DND-41 (cell line): ENCODE results near the gene ZNF428.
A peak's percentile ranks its signal among the peaks of the same experiment; 100 is the strongest.

Experiments used
- ATAC-seq: fragments of 200-7000 bp; cut with Tn5 transposase; 3 replicates; pipeline ENCODE4 v1.9.1; 2021; ENCODE audit warnings: low read depth; ENCODE audit not compliant: insufficient read depth
- DNase-seq: peaks from one replicate; pipeline ENCODE4 v3.0.0-alpha.2; 2020
- H2AFZ ChIP-seq: 2 replicates; pipeline ENCODE4 v1.6.0; 2012; ENCODE audit warnings: low read depth, low read length
- H3K27ac ChIP-seq: 2 replicates; pipeline ENCODE4 v1.5.1; 2012; ENCODE audit warnings: low read length, inconsistent platforms
- H3K27me3 ChIP-seq: fragments of 200-600 bp; sonication (generic); 2 replicates; pipeline ENCODE4 v1.6.0; 2012; ENCODE audit warnings: low read length, mild to moderate bottlenecking, inconsistent platforms; ENCODE audit not compliant: insufficient read depth, poor library complexity
- H3K36me3 ChIP-seq: 2 replicates; pipeline ENCODE4 v1.5.1; 2012; ENCODE audit warnings: low read length, inconsistent platforms; ENCODE audit not compliant: insufficient read depth
- H3K4me1 ChIP-seq: 2 replicates; pipeline ENCODE4 v1.5.1; 2012; ENCODE audit warnings: mild to moderate bottlenecking, low read length; ENCODE audit not compliant: insufficient read depth
- H3K4me2 ChIP-seq: 2 replicates; pipeline ENCODE4 v1.6.0; 2012; ENCODE audit warnings: mild to moderate bottlenecking, moderate library complexity, low read length, inconsistent platforms; ENCODE audit not compliant: insufficient read depth
- H3K4me3 ChIP-seq, 2 experiments: fragments of 200-600 bp in 1 of 2; shearing (Covaris generic) in 1 of 2; 2 replicates each; pipeline ENCODE4 v1.5.1; 2012 to 2016; ENCODE audit warnings: inconsistent platforms in 2 of 2, low read length in 2 of 2, mild to moderate bottlenecking in 2 of 2, low read depth in 1 of 2, moderate library complexity in 1 of 2
- H3K79me2 ChIP-seq: 2 replicates; pipeline ENCODE4 v1.6.0; 2012; ENCODE audit warnings: low read length, inconsistent platforms; ENCODE audit not compliant: insufficient read depth
- H3K9ac ChIP-seq: 2 replicates; pipeline ENCODE4 v1.6.0; 2012; ENCODE audit warnings: low read depth, mild to moderate bottlenecking, inconsistent platforms, low read length, moderate library complexity
- H3K9me3 ChIP-seq: 2 replicates; pipeline ENCODE4 v1.5.1; 2012; ENCODE audit warnings: low read length, moderate library complexity, mild to moderate bottlenecking, inconsistent platforms; ENCODE audit not compliant: insufficient read depth, severe bottlenecking
- H4K20me1 ChIP-seq: 2 replicates; pipeline ENCODE4 v1.6.0; 2012; ENCODE audit warnings: low read length; ENCODE audit not compliant: insufficient read depth
- EZH2 ChIP-seq: IDR thresholded peaks from 3 replicates; pipeline ENCODE4 v1.6.1; 2012; ENCODE audit warnings: borderline replicate concordance, low read depth, mild to moderate bottlenecking, moderate library complexity, low read length, inconsistent platforms; ENCODE audit not compliant: severe bottlenecking
- TF ChIP-seq, protein P1 (sequence below): IDR thresholded peaks from 2 replicates; pipeline ENCODE4 v1.5.1; 2012; ENCODE audit warnings: borderline replicate concordance, low read length, moderate library complexity, mild to moderate bottlenecking; ENCODE audit not compliant: poor library complexity, severe bottlenecking; ENCODE audit errors: extremely low read depth

Gene ZNF428

DNA sequence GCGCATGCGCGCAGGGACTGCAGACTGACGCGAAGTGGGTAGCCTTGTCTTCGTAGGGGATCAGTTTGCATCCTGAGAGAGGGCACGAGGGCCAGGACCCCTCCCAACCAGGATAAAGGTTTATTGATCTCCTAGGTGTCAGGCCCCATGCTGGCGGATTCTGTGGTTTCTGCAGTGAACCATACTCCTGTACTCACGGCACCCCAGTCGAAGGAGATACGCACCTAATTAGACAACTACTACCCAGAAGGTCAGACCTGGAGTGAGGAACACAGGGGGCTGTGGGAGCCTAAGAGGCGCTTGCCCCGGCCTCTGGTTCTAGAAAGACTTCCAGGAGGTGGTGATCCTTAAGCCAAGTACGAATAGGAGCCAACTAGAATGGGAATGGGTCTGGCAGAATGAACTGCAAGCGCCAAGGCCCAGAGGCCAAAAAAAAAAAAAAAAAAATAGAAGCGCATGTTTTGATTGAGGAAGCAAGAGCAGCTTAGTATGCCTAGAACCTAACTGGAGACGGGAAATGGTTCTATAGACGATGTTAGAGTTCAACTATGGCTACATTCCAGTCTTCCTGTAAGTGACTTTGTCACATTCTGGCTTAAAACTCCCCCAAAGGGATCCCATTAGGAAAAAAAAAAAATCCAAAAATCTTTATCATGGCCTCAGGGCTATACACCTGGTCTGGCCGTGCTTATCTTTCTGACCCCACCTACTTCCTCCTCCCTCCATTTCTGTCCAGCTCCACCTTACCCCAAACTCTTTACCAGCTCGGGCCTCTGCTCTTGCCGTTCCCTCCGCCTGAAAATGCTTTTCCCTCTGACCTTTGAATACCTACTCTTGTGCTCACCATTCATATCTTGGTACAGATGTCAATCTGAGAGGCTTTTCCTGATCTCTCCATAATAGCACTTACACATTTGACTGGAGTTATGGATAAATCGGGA is 902 bp upstream of the ZNF428 start:
- Histone ChIP-seq H3K4me3 (peak overlapping the region; percentile 72 to 94; a peak in 3 of 4 replicates), H4K20me1 (peaks cover 15% of the 10 kb centered on the region; the same call in 1 of the 2 replicates), H3K27ac (peak overlapping the region; percentile 99), H2AFZ (peak overlapping the region; percentile 98), H3K27me3 (no peaks in the 10 kb centered on the region), H3K79me2 (peaks cover 43% of the 10 kb centered on the region), H3K4me2 (peak overlapping the region; percentile 86), H3K36me3 (no peaks in the 10 kb centered on the region; the same call in 1 of the 2 replicates), H3K9ac (peak overlapping the region; percentile 91), H3K9me3 (no peaks in the 10 kb centered on the region), H3K4me1 (peaks cover 38% of the 10 kb centered on the region)
- TF ChIP-seq, protein P1, sequence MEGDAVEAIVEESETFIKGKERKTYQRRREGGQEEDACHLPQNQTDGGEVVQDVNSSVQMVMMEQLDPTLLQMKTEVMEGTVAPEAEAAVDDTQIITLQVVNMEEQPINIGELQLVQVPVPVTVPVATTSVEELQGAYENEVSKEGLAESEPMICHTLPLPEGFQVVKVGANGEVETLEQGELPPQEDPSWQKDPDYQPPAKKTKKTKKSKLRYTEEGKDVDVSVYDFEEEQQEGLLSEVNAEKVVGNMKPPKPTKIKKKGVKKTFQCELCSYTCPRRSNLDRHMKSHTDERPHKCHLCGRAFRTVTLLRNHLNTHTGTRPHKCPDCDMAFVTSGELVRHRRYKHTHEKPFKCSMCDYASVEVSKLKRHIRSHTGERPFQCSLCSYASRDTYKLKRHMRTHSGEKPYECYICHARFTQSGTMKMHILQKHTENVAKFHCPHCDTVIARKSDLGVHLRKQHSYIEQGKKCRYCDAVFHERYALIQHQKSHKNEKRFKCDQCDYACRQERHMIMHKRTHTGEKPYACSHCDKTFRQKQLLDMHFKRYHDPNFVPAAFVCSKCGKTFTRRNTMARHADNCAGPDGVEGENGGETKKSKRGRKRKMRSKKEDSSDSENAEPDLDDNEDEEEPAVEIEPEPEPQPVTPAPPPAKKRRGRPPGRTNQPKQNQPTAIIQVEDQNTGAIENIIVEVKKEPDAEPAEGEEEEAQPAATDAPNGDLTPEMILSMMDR, result no peak
- no peak for TF ChIP-seq EZH2
- no peak for DNase-seq
- ATAC-seq, result no peak

DNA sequence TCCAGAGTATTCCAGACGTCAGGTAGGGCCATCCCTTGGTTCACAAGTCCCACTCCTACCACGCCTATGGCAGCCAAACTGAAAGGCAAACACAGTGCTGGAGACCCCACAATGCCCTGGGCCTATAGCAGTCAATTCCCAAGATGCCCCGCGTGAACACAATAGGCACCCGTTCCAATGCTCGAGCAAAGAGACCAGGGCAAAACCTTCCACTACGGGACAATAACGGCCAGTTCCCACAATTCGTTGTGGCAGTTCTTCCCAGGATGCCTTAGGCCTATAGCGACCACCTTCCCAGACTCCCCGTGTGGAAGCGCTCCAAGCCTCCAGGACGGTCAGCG is 538 bp downstream of the ZNF428 start:
- ATAC-seq, result peak; percentile 67
- TF ChIP-seq, protein P1, result no peak
- TF ChIP-seq EZH2, result no peak
- peak; percentile 82 for DNase-seq
- peak overlapping the region; percentile 99 for H3K27ac ChIP-seq
- H3K36me3 ChIP-seq, result peaks cover 5% of the 10 kb centered on the region
- peak overlapping the region; percentile 98 for H2AFZ ChIP-seq
- peak overlapping the region; percentile 91 for H3K9ac ChIP-seq
- peak overlapping the region; percentile 86 for H3K4me2 ChIP-seq
- peaks cover 57% of the 10 kb centered on the region for H3K79me2 ChIP-seq
- no peaks in the 10 kb centered on the region for H3K9me3 ChIP-seq
- no peaks in the 10 kb centered on the region for H3K27me3 ChIP-seq
- H3K4me1 ChIP-seq, result peaks cover 38% of the 10 kb centered on the region
- H4K20me1 ChIP-seq, result peaks cover 25% of the 10 kb centered on the region; the same call in 1 of the 2 replicates
- H3K4me3 ChIP-seq, result peak overlapping the region; percentile 72 to 94

DNA sequence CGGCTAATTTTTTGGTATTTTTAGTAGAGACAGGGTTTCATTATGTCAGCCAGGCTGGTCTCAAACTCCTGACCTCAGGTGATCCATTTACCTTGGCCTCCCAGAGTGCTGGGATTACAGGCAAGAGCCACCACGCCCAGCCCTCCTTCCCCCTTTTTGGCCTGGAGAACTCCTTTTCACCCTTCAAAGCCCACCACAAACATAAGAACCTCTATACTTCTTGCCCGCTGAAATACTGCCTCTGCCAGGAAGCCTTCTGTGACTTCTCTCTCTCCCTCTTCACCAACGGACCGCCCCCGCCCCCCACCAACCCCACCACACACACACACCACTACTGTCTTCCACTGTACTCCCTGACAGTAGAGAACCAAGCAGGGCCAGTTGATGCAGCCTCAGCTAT is 2.5 kb downstream of the ZNF428 start:
- peaks cover 38% of the 10 kb centered on the region for H3K4me1 ChIP-seq
- no peak overlapping the region for H2AFZ ChIP-seq
- H3K9ac ChIP-seq, result no peak overlapping the region
- DNase-seq (no peak), ATAC-seq (no peak)
- TF ChIP-seq, protein P1, result no peak
- no peak overlapping the region for H3K4me3 ChIP-seq
- H3K27me3 ChIP-seq, result no peaks in the 10 kb centered on the region
- peaks cover 39% of the 10 kb centered on the region for H4K20me1 ChIP-seq
- H3K9me3 ChIP-seq, result no peaks in the 10 kb centered on the region
- H3K27ac ChIP-seq, result no peak overlapping the region
- peak overlapping the region; percentile 39 for H3K4me2 ChIP-seq
- peaks cover 25% of the 10 kb centered on the region for H3K36me3 ChIP-seq
- H3K79me2 ChIP-seq, result peaks cover 77% of the 10 kb centered on the region
